GM12878 (cell line): ENCODE results near the gene SPDYE1. TPM values are rescaled to one million over a fixed set of nuclear protein-coding genes. Genes with fewer than 3 reads are reported as not detected.
A peak's percentile ranks its signal among the peaks of the same experiment; 100 is the strongest.
"Not testable (repeated sequence)": the region's sequence is repeated elsewhere in the genome, so short reads cannot be mapped to it uniquely, and the experiment has no call there.

Experiments
- ATAC-seq: fragments of 200-7000 bp; cut with Tn5 transposase; 3 replicates; pipeline ENCODE4 v1.9.1; 2020; ENCODE audit warnings: mild to moderate bottlenecking, moderate library complexity
- BruUV-seq: library from RNA; stranded (reverse); fragments of 400-500 nt; replicated peaks from 2 replicates; lab custom pipeline; 2021; lab: Mats Ljungman, UMichigan
- CTCF ChIA-PET: fragments of 300-600 bp; sonication (Branson Sonifier 250); formaldehyde crosslinking; extraction: SDS; loops from one replicate; lab custom pipeline; 2021; ENCODE audit warnings: inconsistent platforms; lab: Yijun Ruan, JAX
- POLR2A ChIA-PET: fragments of 350-600 bp; formaldehyde crosslinking; extraction: SDS; loops from one replicate; lab custom pipeline; 2021; ENCODE audit warnings: inconsistent platforms; lab: Charles Lee
- RAD21 ChIA-PET: fragments of 300-600 bp; sonication (Branson Sonifier 250); formaldehyde crosslinking; loops from one replicate; lab custom pipeline; 2023; ENCODE audit warnings: antibody characterized with exemption; ENCODE audit not compliant: unreplicated experiment; lab: Charles Lee
- SMC1A ChIA-PET: fragments of 300-600 bp; sonication (Branson Sonifier 250); formaldehyde crosslinking; loops from one replicate; lab custom pipeline; 2023; ENCODE audit not compliant: unreplicated experiment, uncharacterized antibody; lab: Charles Lee
- DNase-seq: peaks from one replicate; pipeline ENCODE4 v3.0.0-alpha.2; 2011; ENCODE audit warnings: low read depth, low spot score
- FAIRE-seq: peaks from 3 replicates; lab custom pipeline; 2011; peaks lifted over from hg19 to GRCh38; lab: Jason Lieb, UNC
- H2AFZ ChIP-seq: 2 replicates; pipeline ENCODE4 v1.6.0; 2011; ENCODE audit warnings: low read depth, low read length, control low read depth; ENCODE audit not compliant: control insufficient read depth
- H3K27ac ChIP-seq: 2 replicates; pipeline ENCODE4 v1.5.1; 2011; ENCODE audit warnings: control low read depth; ENCODE audit not compliant: control insufficient read depth, insufficient read depth
- H3K27me3 ChIP-seq, 2 experiments: replicated peaks in 1 of 2; 2 replicates each; pipeline versions ENCODE4 v1.6.0 to v1.6.1; 2011; ENCODE audit warnings: low read length in 1 of 2; ENCODE audit not compliant: control insufficient read depth in 2 of 2, insufficient read depth in 2 of 2
- H3K36me3 ChIP-seq, 2 experiments: 2 replicates each; pipeline ENCODE4 v1.5.1; 2011; ENCODE audit warnings: low read length in 1 of 2; ENCODE audit not compliant: control insufficient read depth in 2 of 2, insufficient read depth in 2 of 2
- H3K4me1 ChIP-seq: 2 replicates; pipeline ENCODE4 v1.6.1; 2011; ENCODE audit warnings: mild to moderate bottlenecking, low read length, moderate library complexity, mixed read lengths; ENCODE audit not compliant: control insufficient read depth, insufficient read depth
- H3K4me2 ChIP-seq: 2 replicates; pipeline ENCODE4 v1.6.0; 2011; ENCODE audit warnings: control low read depth; ENCODE audit not compliant: control insufficient read depth, insufficient read depth
- H3K4me3 ChIP-seq: fragments of 200-600 bp; sonication (generic); 2 replicates; pipeline ENCODE4 v1.5.1; 2016
- H3K79me2 ChIP-seq: 2 replicates; pipeline ENCODE4 v1.6.0; 2011; ENCODE audit warnings: low read length; ENCODE audit not compliant: control insufficient read depth, insufficient read depth
- H3K9ac ChIP-seq: 2 replicates; pipeline ENCODE4 v1.8.0; 2011; ENCODE audit warnings: low read length, control low read depth, mixed read lengths; ENCODE audit not compliant: control insufficient read depth, insufficient read depth
- H3K9me3 ChIP-seq: replicated peaks from 3 replicates; pipeline ENCODE4 v1.5.1; 2011; ENCODE audit warnings: mild to moderate bottlenecking, low read length; ENCODE audit not compliant: control insufficient read depth, insufficient read depth
- H4K20me1 ChIP-seq: 2 replicates; pipeline ENCODE4 v1.6.0; 2011; ENCODE audit not compliant: control insufficient read depth, insufficient read depth
- BHLHE40 ChIP-seq, 2 experiments: fragments of 450-650 bp in 1 of 2; IDR thresholded peaks; 2 replicates each; pipeline ENCODE4 v1.6.1; 2011 to 2017; ENCODE audit warnings: low read depth in 2 of 2, borderline replicate concordance in 1 of 2, improper control_type of control experiment in 1 of 2, low read length in 1 of 2, mild to moderate bottlenecking in 1 of 2
- CREM ChIP-seq: IDR thresholded peaks from 2 replicates; pipeline ENCODE4 v1.6.1; 2014; ENCODE audit warnings: antibody characterized with exemption, low read depth
- EED ChIP-seq: sonication (generic); IDR thresholded peaks from 2 replicates; pipeline ENCODE4 v1.6.1; 2016; ENCODE audit warnings: antibody characterized with exemption, low read depth
- JUNB ChIP-seq: IDR thresholded peaks from 2 replicates; pipeline ENCODE4 v1.6.1; 2016; ENCODE audit warnings: antibody characterized with exemption, mild to moderate bottlenecking
- MEF2B ChIP-seq: fragments of 450-650 bp; IDR thresholded peaks from 2 replicates; pipeline ENCODE4 v1.6.1; 2018; ENCODE audit warnings: mild to moderate bottlenecking, moderate library complexity; ENCODE audit not compliant: partially characterized antibody, poor library complexity, severe bottlenecking
- NFIC ChIP-seq: IDR thresholded peaks from 2 replicates; pipeline ENCODE4 v1.6.1; 2012; ENCODE audit warnings: low read depth, mild to moderate bottlenecking, inconsistent platforms, low read length, moderate library complexity
- RELB ChIP-seq: fragments of 450-650 bp; IDR thresholded peaks from 2 replicates; pipeline ENCODE4 v1.6.1; 2017; ENCODE audit warnings: low read depth, mild to moderate bottlenecking, moderate library complexity
- RUNX3 ChIP-seq: IDR thresholded peaks from 2 replicates; pipeline ENCODE4 v1.6.1; 2012; ENCODE audit warnings: low read length, inconsistent platforms
- WGBS: methylation state at CpG from one replicate; pipeline ENCODE4 v1.1.6; 2016; ENCODE audit warnings: low lambda C conversion rate; ENCODE audit not compliant: insufficient replicate concordance, insufficient coverage; ENCODE audit errors: missing lambda C conversion rate; 5-methylcytosine and 5-hydroxymethylcytosine counted together
- in situ Hi-C: fragments of 300-500 bp; cut with MboI; formaldehyde crosslinking; loops from 9 replicates; pipeline ENCODE4 v1.14.3; 2018; ENCODE audit warnings: mixed read lengths
- intact Hi-C: fragments of 100-400 bp; cut with micrococcal nuclease; formaldehyde crosslinking; loops from one replicate; pipeline ENCODE4 v1.14.2; 2022; ENCODE audit not compliant: unreplicated experiment
- polyA plus RNA-seq, 11 experiments: library from polyadenylated mRNA; depleted of rRNA in 4 of 11; unstranded in 6 of 11; stranded (reverse) in 5 of 11; fragments of >200 nt; fragmentation: Nextera tagmentation in 4 of 11; fragmentation: Illumina TruSeq in 1 of 11; extraction: Ambion mirVana in 4 of 11; extraction: Trizol in 1 of 11; gene quantifications; 1 replicate in 1 of 11; 2 replicates in 10 of 11; pipeline versions ENCODE4 v1.2.1 to v1.2.3, GENCODE V29; 2011 to 2016; ENCODE audit warnings: inconsistent platforms in 2 of 11, missing spikeins in 2 of 11, low read depth in 1 of 11
- total RNA-seq, 4 experiments: library from RNA; depleted of rRNA in 3 of 4; stranded (reverse); fragments of >200 nt in 3 of 4; fragmentation: Illumina TruSeq in 1 of 4; extraction: Trizol in 1 of 4; gene quantifications; 2 replicates each; pipeline versions ENCODE4 v1.2.1 to v1.2.3, GENCODE V29; 2013 to 2021

The SPDYE1 gene
- total and polyA plus RNA-seq, 10 of the 15 experiments (the other 5 are each of a cell fraction or from before 2014, with no cell fraction given), result 0.04 to 1.3 (median 0.07) TPM; not detected in 3

DNA sequence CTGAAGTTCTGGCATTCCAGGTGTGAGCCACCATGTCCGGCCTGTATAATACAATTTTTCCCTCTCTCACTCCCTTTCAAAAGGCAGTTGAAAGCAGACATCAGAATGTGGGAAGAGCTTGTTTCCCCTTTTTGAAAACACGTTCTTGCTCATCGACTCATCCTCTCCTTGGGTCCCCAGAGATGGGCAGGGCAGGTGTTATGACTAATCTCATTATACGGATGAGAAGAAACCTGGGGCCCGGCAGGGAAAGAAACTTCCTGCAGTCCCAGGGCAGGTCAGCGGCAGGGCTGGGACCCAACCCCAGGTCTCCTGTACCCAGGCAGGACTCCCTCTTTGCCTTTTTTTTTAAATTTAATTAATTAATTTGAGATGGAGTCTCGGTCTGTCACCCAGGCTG lies 4.8 kb upstream of the SPDYE1 start:
- H3K4me3 ChIP-seq, H3K9ac ChIP-seq, in situ Hi-C loops, SMC1A ChIA-PET, H3K9me3 ChIP-seq, H2AFZ ChIP-seq, intact Hi-C loops, BruUV-seq, CTCF ChIA-PET, H3K27me3 ChIP-seq, H3K4me1 ChIP-seq, FAIRE-seq, H3K36me3 ChIP-seq, H4K20me1 ChIP-seq, POLR2A ChIA-PET, H3K79me2 ChIP-seq: not testable (repeated sequence)
- Histone ChIP-seq H3K4me2 (peak overlapping the region; percentile 42; the same call in 1 of the 2 replicates), H3K27ac (peak overlapping the region; percentile 48)
- 1% methylated on average over 5 of the region's 7 CpGs for WGBS
- ATAC-seq (peak; percentile 90), DNase-seq (peak; percentile 34)
- RAD21 ChIA-PET, result interaction anchor here (0.7 kb wide), 1 partner anchor 27 kb away, joined by 3 read pairs; no protein-coding TSS in a partner anchor
- TF ChIP-seq RUNX3, result 0 out of 2 replicates have a peak, but pooled peaks have one; percentile 5
- TF ChIP-seq MEF2B, result peak; percentile 50
- 0 out of 2 replicates have a peak, but pooled peaks have one; percentile 12 for TF ChIP-seq CREM
- 0 out of 2 replicates have a peak, but pooled peaks have one; percentile 55 for TF ChIP-seq NFIC
- TF ChIP-seq JUNB, result peak; percentile 81
- TF ChIP-seq EED, result peak; percentile 85
- peak; percentile 33; the same call in 1 of the 2 replicates for TF ChIP-seq RELB
- TF ChIP-seq BHLHE40 (IDR thresholded peaks at IDR 0.05; ENCODE audit: borderline replicate concordance in 1 of 2, low read depth in 2 of 2, low read length in 1 of 2), result 0 out of 4 replicates have a peak, but pooled peaks of 1 of the 2 experiments have one; percentile 14

- H3K4me2 ChIP-seq, ATAC-seq, H3K36me3 ChIP-seq, H3K9me3 ChIP-seq, intact Hi-C loops, POLR2A ChIA-PET, H3K79me2 ChIP-seq, H3K4me1 ChIP-seq, FAIRE-seq, DNase-seq, SMC1A ChIA-PET, in situ Hi-C loops, H3K9ac ChIP-seq, H4K20me1 ChIP-seq, H3K27me3 ChIP-seq, BruUV-seq, H3K4me3 ChIP-seq, RAD21 ChIA-PET, H2AFZ ChIP-seq, CTCF ChIA-PET, H3K27ac ChIP-seq: not testable (repeated sequence)
- 96% methylated on average over 6 of the region's 6 CpGs for WGBS
Observed at GRCh38 chr7:43994681-43995080, 3.0 kb upstream of the SPDYE1 start.
